HG03558 (cell line): Measurements from ENCODE around the gene SLC7A11.

Source experiments
- ATAC-seq: cut with Tn5 transposase; IDR thresholded peaks from one replicate; pipeline ENCODE4 v1.9.1; 2021; ENCODE audit warnings: moderate number of reproducible peaks; ENCODE audit not compliant: unreplicated experiment; ENCODE audit errors: extremely low read depth

The SLC7A11 gene

DNA sequence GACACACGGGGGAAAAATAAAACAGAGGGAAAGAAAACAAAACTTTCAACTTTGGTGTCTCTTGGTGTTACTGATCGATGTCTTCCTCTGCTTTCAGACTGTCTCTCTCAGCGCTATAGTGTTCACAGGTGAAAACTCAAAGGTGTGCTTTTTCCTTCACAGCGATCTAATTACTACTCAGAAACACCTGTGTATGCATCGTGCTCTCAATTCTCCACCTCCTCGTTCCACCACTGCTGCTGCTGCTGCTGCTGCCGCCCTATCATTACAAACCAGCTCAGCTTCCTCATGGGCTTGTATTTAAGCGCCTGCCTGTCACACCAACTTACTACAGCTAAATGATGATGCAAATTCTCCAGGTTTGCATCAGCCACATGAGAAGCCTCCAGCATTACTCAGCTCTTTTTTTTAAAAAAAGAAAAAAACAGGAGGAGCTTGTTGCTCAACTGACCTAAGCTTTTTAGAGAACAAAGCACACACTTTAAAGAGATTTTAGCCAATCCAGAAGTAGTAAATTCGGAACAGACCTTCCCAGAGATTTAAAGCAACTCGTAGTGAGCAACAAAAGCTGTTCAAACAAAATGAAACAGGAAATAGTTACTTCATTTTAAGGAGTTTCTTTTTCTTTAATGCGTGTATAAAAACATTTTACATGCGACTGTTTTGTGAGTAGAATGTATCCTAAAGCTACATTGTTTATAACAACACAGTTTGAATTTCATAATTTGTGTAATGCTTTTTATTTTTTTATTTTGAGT, at the start of gene SLC7A11:
SLC7A11 (minus strand) TSS at position 274 of the 758 bp plus-strand sequence. CDS start 280 bp downstream, outside the sequence.
- peak; percentile 95 for ATAC-seq

- no peak for ATAC-seq
Observed at GRCh38 chr4:138291431-138291830, 49.3 kb upstream of the SLC7A11 start.

- no peak for ATAC-seq
Observed at GRCh38 chr4:138290805-138291204, 48.7 kb upstream of the SLC7A11 start.

DNA sequence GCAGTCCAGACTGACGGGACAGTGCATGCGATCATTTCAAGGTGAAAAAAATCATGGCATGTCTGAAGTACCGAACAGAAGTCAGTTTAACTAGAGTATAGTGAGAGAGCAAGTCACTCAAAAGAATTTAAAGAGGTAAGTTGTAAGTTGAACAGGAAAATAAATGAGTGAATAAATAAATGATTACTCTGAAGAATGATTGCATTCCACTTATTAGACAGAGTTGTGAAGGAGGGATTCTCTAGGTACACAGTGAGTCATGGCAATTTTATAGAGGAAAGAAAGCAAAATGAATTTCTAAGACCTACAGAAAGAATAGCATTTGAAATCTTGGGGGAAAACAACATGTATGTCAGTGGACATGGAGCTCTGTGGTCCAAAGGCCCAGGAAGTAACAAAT, 37.1 kb upstream of the SLC7A11 start:
- ATAC-seq = no peak

DNA sequence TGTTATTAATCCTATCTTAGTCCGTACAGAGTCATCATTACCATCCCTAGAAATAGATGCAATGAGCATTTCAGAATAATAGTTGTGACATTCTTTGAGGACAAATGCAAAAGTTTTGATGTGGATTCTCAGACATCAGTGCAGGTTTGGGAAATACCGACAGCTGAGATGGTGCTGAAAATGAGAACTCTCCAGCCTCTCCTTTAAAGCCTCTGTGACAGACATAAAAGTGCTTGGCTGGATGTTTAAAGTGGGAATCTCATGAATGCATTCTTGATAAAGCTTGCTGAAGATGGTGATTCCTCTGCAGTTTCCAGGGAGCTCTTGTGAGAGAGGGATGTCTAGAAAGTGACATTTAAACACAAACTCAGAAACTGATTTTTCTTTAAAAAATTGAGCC, 35.0 kb upstream of the SLC7A11 start:
- no peak for ATAC-seq

- ATAC-seq = no peak
Observed at GRCh38 chr4:138275963-138276621, 33.9 kb upstream of the SLC7A11 start.

DNA sequence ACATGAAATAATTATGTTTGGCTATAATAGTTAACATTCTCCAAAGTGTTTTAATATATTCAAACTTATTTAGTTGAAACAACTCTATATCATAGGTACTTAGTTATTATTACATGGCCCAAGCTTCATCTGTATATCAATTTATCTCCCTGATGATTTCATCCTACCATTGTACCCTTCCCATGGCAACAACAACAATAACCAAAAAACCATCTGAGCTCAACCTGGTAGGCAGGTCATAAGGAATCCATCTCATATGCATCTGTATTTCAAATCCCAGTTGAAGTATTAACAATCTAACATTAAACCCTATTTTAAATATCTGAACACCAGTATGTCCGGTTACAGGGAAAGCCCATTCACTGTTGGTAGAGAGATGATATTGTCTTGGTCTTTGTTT, 33.1 kb upstream of the SLC7A11 start:
- ATAC-seq = no peak

DNA sequence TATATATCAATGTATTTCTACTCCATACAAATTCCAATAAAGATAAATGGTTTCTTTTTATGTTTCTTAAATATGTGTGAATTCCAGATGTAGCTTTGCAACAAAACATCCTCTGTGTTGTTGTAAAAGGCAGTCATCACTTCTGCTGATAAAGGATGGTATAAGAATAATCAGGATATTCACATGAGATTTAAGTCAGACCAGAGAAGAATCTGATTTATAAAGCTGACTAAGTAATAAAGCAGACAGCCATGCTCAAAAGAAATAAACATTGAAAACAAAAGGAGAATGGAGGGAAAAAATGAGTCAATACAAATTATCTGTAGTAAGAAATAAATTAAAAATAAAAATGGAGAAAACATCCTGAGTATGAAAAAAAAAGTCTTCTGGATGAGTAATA, 27.0 kb upstream of the SLC7A11 start:
- ATAC-seq = no peak

- no peak for ATAC-seq
Observed at GRCh38 chr4:138267835-138268234, 25.7 kb upstream of the SLC7A11 start.

DNA sequence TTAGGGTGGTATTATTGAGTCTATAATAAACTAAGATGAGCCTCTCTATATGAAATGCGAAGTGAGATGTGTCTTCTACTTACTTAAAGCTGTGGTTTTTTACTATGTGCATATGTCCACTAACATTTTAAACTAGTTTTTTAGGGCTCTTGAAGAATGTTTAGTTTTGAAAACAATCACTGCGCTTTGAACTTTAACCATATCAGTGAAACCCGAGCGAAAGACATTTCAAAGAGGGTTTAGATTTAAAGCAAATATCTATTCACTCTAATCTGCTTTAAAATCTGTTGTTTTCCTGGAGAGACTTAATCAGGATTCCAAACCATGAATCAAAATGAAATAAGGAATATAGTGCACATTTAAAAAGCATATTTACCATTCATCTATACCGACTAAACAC, 24.8 kb upstream of the SLC7A11 start:
- no peak for ATAC-seq

- ATAC-seq = no peak
Observed at GRCh38 chr4:138263247-138263816, 21.2 kb upstream of the SLC7A11 start.

- ATAC-seq = no peak
Observed at GRCh38 chr4:138262469-138262868, 20.3 kb upstream of the SLC7A11 start.

- ATAC-seq = no peak
Observed at GRCh38 chr4:138262030-138262429, 19.9 kb upstream of the SLC7A11 start.

DNA sequence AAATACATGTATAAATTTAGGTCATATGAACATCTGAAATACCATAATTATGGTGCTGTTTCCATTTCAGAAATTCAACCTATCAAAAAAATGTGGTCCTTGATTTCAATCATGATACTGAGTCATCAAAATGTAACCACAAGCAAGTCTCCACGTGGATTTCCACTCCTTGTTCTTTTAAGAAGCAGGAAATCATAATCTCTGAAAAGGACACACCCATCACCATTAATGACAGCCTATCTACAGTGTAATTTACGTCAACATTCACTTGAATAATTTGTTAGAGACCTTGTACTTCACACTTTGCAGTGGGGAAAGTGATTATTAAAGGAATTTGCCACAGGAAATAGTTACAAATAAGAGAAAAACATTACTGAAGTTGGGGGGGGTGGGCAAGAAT, 17.7 kb upstream of the SLC7A11 start:
- ATAC-seq = no peak

GRCh38 chr4:138259271-138259670, 17.1 kb upstream of the SLC7A11 start:
- no peak for ATAC-seq

GRCh38 chr4:138256608-138257007, 14.5 kb upstream of the SLC7A11 start:
- ATAC-seq = no peak

DNA sequence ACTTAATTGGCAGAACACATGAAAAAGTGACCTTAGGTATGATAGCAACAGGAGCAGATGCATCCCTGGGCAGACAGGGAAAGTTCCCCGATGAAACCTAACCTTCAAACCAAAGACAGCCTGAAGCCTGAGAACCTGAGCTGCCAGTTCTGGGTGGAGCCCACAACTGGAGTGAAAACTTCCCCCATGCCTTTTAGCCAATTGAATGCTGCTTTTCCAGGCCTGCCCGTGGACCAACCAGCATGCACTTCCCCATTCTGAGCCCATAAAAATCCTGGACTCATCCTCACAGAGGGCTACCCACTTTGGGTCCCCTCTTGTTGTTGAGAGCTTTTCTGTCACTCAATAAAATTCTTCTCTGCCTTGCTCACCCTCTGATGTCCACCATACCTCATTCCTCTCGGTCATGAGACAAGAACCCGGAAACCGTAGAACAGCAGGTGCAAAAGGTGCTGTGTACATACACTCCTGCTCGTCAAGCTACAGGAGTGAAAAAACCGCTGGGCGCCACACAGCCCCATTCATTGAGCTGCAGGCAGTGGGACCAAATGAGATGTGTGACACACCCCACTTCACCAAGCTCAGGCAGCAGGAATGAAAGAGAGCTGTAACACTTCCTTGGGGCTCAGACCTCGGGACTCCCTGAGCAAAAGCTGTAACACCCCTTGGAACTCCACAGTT, 13.9 kb upstream of the SLC7A11 start:
- no peak for ATAC-seq

- no peak for ATAC-seq
Observed at GRCh38 chr4:138252551-138252950, 10.4 kb upstream of the SLC7A11 start.

- no peak for ATAC-seq
Observed at GRCh38 chr4:138251938-138252337, 9.8 kb upstream of the SLC7A11 start.

GRCh38 chr4:138249132-138249531, 7.0 kb upstream of the SLC7A11 start:
- ATAC-seq = no peak

GRCh38 chr4:138248058-138248457, 5.9 kb upstream of the SLC7A11 start:
- ATAC-seq = no peak
